ENCODE results near the gene AGGF1.
"Not testable (repeated sequence)": the region's sequence is repeated elsewhere in the genome, so short reads cannot be mapped to it uniquely, and the experiment has no call there.

The AGGF1 gene

GRCh38 chr5:77080479-77080878 lies 50.3 kb downstream of the AGGF1 start:
- not testable (repeated sequence) for H3K79me1 ChIP-seq (ENCODE audit: low read depth, low read length); H3K4me3 ChIP-seq (ENCODE audit: low read length in 2 of 2); H2AFZ ChIP-seq (ENCODE audit: low read length); H3K4me2 ChIP-seq (ENCODE audit: insufficient read depth, low read length, poor library complexity, severe bottlenecking); H2AK5ac ChIP-seq (ENCODE audit: low read depth, low read length); H4K8ac ChIP-seq (ENCODE audit: low read depth, low read length); H3K9ac ChIP-seq (ENCODE audit: low read depth, low read length, poor library complexity); H3K9me3 ChIP-seq (replicated peaks in 1 of 2; ENCODE audit: control insufficient read depth in 2 of 2, insufficient read depth in 1 of 2, low read depth in 1 of 2, low read length in 2 of 2); H2BK5ac ChIP-seq (ENCODE audit: low read length); H2BK15ac ChIP-seq (ENCODE audit: low read length); H2BK120ac ChIP-seq (ENCODE audit: low read depth, low read length); H2BK12ac ChIP-seq (ENCODE audit: low read length); H3K4ac ChIP-seq (ENCODE audit: low read length); H3K4me1 ChIP-seq (ENCODE audit: control insufficient read depth in 2 of 2, insufficient read depth in 1 of 2, low read depth in 1 of 2, low read length in 2 of 2); H3K27ac ChIP-seq (replicated peaks; ENCODE audit: low read length); H3K14ac ChIP-seq (ENCODE audit: low read length); H4K91ac ChIP-seq (ENCODE audit: low read depth, low read length, poor library complexity); H3K23ac ChIP-seq (ENCODE audit: low read depth, low read length, poor library complexity); DNase-seq (ENCODE audit: low spot score); H3K18ac ChIP-seq (ENCODE audit: low read length); H3K27me3 ChIP-seq (ENCODE audit: control insufficient read depth in 3 of 3, insufficient read depth in 3 of 3, low read depth in 1 of 3, low read length in 3 of 3)
- WGBS, 2 donors (ENCODE audit: extremely low coverage in 2 of 2, insufficient read length in 2 of 2, insufficient replicate concordance in 1 of 2) = no CpG with 5 or more reads among the region's 11 CpGs
- peaks cover 2 to 37% of the 10 kb centered on the region in 2 donors for H3K36me3 ChIP-seq (replicated peaks in 1 of 2; ENCODE audit: control insufficient read depth in 2 of 2, insufficient read depth in 2 of 2, low read length in 2 of 2)

GRCh38 chr5:77080905-77081304 lies 50.7 kb downstream of the AGGF1 start:
- no CpG with 5 or more reads among the region's 5 CpGs for WGBS, 2 donors (ENCODE audit: extremely low coverage in 2 of 2, insufficient read length in 2 of 2, insufficient replicate concordance in 1 of 2)
- H3K14ac ChIP-seq (ENCODE audit: low read length) = no peak overlapping the region
- no peak overlapping the region for H2BK15ac ChIP-seq (ENCODE audit: low read length)
- H2BK120ac ChIP-seq (ENCODE audit: low read depth, low read length) = no peak overlapping the region
- peaks cover 0 to 4% (median 0%) of the 10 kb centered on the region in 3 experiments for H3K27me3 ChIP-seq (ENCODE audit: control insufficient read depth in 3 of 3, insufficient read depth in 3 of 3, low read depth in 1 of 3, low read length in 3 of 3)
- no peak overlapping the region for H3K27ac ChIP-seq (replicated peaks; ENCODE audit: low read length)
- no peak overlapping the region for H3K4ac ChIP-seq (ENCODE audit: low read length)
- H3K4me2 ChIP-seq (ENCODE audit: insufficient read depth, low read length, poor library complexity, severe bottlenecking) = no peak overlapping the region
- no peak overlapping the region for H3K23ac ChIP-seq (ENCODE audit: low read depth, low read length, poor library complexity)
- no peak overlapping the region for H2AFZ ChIP-seq (ENCODE audit: low read length)
- no peak overlapping the region for H3K18ac ChIP-seq (ENCODE audit: low read length)
- H4K8ac ChIP-seq (ENCODE audit: low read depth, low read length) = no peak overlapping the region
- H2BK5ac ChIP-seq (ENCODE audit: low read length) = no peak overlapping the region
- H3K4me1 ChIP-seq (ENCODE audit: control insufficient read depth in 2 of 2, insufficient read depth in 1 of 2, low read depth in 1 of 2, low read length in 2 of 2) = peaks cover 2 to 3% of the 10 kb centered on the region in 2 donors
- no peak overlapping the region for H3K4me3 ChIP-seq (ENCODE audit: low read length in 2 of 2)
- DNase-seq (ENCODE audit: low spot score) = no peak
- H2AK5ac ChIP-seq (ENCODE audit: low read depth, low read length) = no peak overlapping the region
- no peak overlapping the region for H2BK12ac ChIP-seq (ENCODE audit: low read length)
- H3K9me3 ChIP-seq (replicated peaks in 1 of 2; ENCODE audit: control insufficient read depth in 2 of 2, insufficient read depth in 1 of 2, low read depth in 1 of 2, low read length in 2 of 2) = peaks cover 3 to 5% of the 10 kb centered on the region in 2 donors
- no peak overlapping the region for H4K91ac ChIP-seq (ENCODE audit: low read depth, low read length, poor library complexity)
- no peaks in the 10 kb centered on the region for H3K79me1 ChIP-seq (ENCODE audit: low read depth, low read length)
- H3K36me3 ChIP-seq (replicated peaks in 1 of 2; ENCODE audit: control insufficient read depth in 2 of 2, insufficient read depth in 2 of 2, low read length in 2 of 2) = peaks cover 2 to 35% of the 10 kb centered on the region in 2 donors
- H3K9ac ChIP-seq (ENCODE audit: low read depth, low read length, poor library complexity) = no peak overlapping the region

GRCh38 chr5:77082280-77082679 lies 52.1 kb downstream of the AGGF1 start:
- no CpG with 5 or more reads among the region's 1 CpG for WGBS, 2 donors (ENCODE audit: extremely low coverage in 2 of 2, insufficient read length in 2 of 2, insufficient replicate concordance in 1 of 2)
- Histone ChIP-seq H3K4me3 (ENCODE audit: low read length in 2 of 2) (no peak overlapping the region), H4K8ac (ENCODE audit: low read depth, low read length) (no peak overlapping the region), H3K4me1 (ENCODE audit: control insufficient read depth in 2 of 2, insufficient read depth in 1 of 2, low read depth in 1 of 2, low read length in 2 of 2) (peaks cover 2 to 3% of the 10 kb centered on the region in 2 donors), H2BK120ac (ENCODE audit: low read depth, low read length) (no peak overlapping the region), H2BK15ac (ENCODE audit: low read length) (no peak overlapping the region), H2AK5ac (ENCODE audit: low read depth, low read length) (no peak overlapping the region), H3K4me2 (ENCODE audit: insufficient read depth, low read length, poor library complexity, severe bottlenecking) (no peak overlapping the region), H3K9ac (ENCODE audit: low read depth, low read length, poor library complexity) (no peak overlapping the region), H3K27ac (replicated peaks; ENCODE audit: low read length) (no peak overlapping the region), H4K91ac (ENCODE audit: low read depth, low read length, poor library complexity) (no peak overlapping the region), H3K18ac (ENCODE audit: low read length) (no peak overlapping the region), H2BK5ac (ENCODE audit: low read length) (no peak overlapping the region), H3K14ac (ENCODE audit: low read length) (no peak overlapping the region), H3K23ac (ENCODE audit: low read depth, low read length, poor library complexity) (no peak overlapping the region), H2BK12ac (ENCODE audit: low read length) (no peak overlapping the region), H3K27me3 (ENCODE audit: control insufficient read depth in 3 of 3, insufficient read depth in 3 of 3, low read depth in 1 of 3, low read length in 3 of 3) (peaks cover 0 to 4% (median 0%) of the 10 kb centered on the region in 3 experiments), H3K36me3 (replicated peaks in 1 of 2; ENCODE audit: control insufficient read depth in 2 of 2, insufficient read depth in 2 of 2, low read length in 2 of 2) (peaks cover 2 to 25% of the 10 kb centered on the region in 2 donors), H3K79me1 (ENCODE audit: low read depth, low read length) (no peaks in the 10 kb centered on the region), H2AFZ (ENCODE audit: low read length) (no peak overlapping the region), H3K9me3 (replicated peaks in 1 of 2; ENCODE audit: control insufficient read depth in 2 of 2, insufficient read depth in 1 of 2, low read depth in 1 of 2, low read length in 2 of 2) (peaks cover 3 to 5% of the 10 kb centered on the region in 2 donors), H3K4ac (ENCODE audit: low read length) (no peak overlapping the region)
- no peak for DNase-seq (ENCODE audit: low spot score)

DNA sequence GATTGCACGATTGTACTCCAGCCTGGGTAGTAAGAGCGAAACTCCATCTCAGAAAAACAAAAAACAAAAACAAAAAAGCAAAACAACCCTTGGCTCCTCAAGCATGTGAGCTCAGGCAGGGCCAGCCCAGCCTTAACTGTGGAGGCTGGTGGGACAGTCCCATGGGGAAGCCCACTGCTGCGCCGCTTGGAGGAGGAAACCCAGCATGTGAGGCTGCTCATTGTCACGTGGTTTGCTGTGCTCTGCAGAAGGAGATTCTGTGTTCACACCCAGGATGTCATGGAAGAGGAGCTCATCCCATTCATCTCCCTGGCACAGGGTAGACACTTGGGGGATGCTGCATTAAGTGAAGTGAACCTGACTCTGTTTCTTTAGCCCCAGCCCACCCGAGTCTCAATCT lies 52.9 kb downstream of the AGGF1 start:
- Histone ChIP-seq H4K91ac (ENCODE audit: low read depth, low read length, poor library complexity) (no peak overlapping the region), H3K23ac (ENCODE audit: low read depth, low read length, poor library complexity) (no peak overlapping the region), H2AFZ (ENCODE audit: low read length) (no peak overlapping the region), H3K4me1 (ENCODE audit: control insufficient read depth in 2 of 2, insufficient read depth in 1 of 2, low read depth in 1 of 2, low read length in 2 of 2) (peaks cover 4 to 5% of the 10 kb centered on the region in 2 donors), H3K14ac (ENCODE audit: low read length) (no peak overlapping the region), H3K9ac (ENCODE audit: low read depth, low read length, poor library complexity) (peak overlapping the region; percentile 21), H3K79me1 (ENCODE audit: low read depth, low read length) (no peaks in the 10 kb centered on the region), H3K18ac (ENCODE audit: low read length) (peak overlapping the region; percentile 64), H2BK5ac (ENCODE audit: low read length) (no peak overlapping the region), H2BK15ac (ENCODE audit: low read length) (no peak overlapping the region), H3K36me3 (replicated peaks in 1 of 2; ENCODE audit: control insufficient read depth in 2 of 2, insufficient read depth in 2 of 2, low read length in 2 of 2) (peaks cover 2 to 23% of the 10 kb centered on the region in 2 donors), H2BK12ac (ENCODE audit: low read length) (no peak overlapping the region), H3K4me3 (ENCODE audit: low read length in 2 of 2) (no peak overlapping the region), H3K27ac (replicated peaks; ENCODE audit: low read length) (no peak overlapping the region), H4K8ac (ENCODE audit: low read depth, low read length) (no peak overlapping the region), H2BK120ac (ENCODE audit: low read depth, low read length) (no peak overlapping the region), H3K4me2 (ENCODE audit: insufficient read depth, low read length, poor library complexity, severe bottlenecking) (no peak overlapping the region), H3K27me3 (ENCODE audit: control insufficient read depth in 3 of 3, insufficient read depth in 3 of 3, low read depth in 1 of 3, low read length in 3 of 3) (peaks cover 0 to 4% (median 0%) of the 10 kb centered on the region in 3 experiments), H3K4ac (ENCODE audit: low read length) (peak overlapping the region; percentile 93), H2AK5ac (ENCODE audit: low read depth, low read length) (no peak overlapping the region), H3K9me3 (replicated peaks in 1 of 2; ENCODE audit: control insufficient read depth in 2 of 2, insufficient read depth in 1 of 2, low read depth in 1 of 2, low read length in 2 of 2) (peaks cover 3 to 8% of the 10 kb centered on the region in 2 donors)
- WGBS, 2 donors (ENCODE audit: extremely low coverage in 2 of 2, insufficient read length in 2 of 2, insufficient replicate concordance in 1 of 2) = no CpG with 5 or more reads among the region's 6 CpGs
- DNase-seq (ENCODE audit: low spot score) = no peak

All from neuronal stem cell (in vitro differentiated cells).